Activated CD4-positive, alpha-beta T cell treated with anti-CD3 and anti-CD28 coated beads, Interleukin-2, amount 10 ng/mL, durations not matched to agents 24 days and 14 days (primary cell): Measurements from ENCODE around the gene MYL6. TPM values are rescaled to one million over a fixed set of nuclear protein-coding genes. Genes with fewer than 3 reads are reported as not detected.
"Not testable (repeated sequence)": the region's sequence is repeated elsewhere in the genome, so short reads cannot be mapped to it uniquely, and the experiment has no call there.

Source experiments
- DNase-seq: peaks from one replicate; pipeline ENCODE4 v3.0.0; 2022
- H3K27ac Mint-ChIP-seq: one replicate; pipeline ENCODE4 v1.8.0; 2022; ENCODE audit warnings: mild to moderate bottlenecking, mixed read lengths
- H3K27me3 Mint-ChIP-seq: one replicate; pipeline ENCODE4 v1.8.0; 2022; ENCODE audit warnings: mixed read lengths
- H3K36me3 Mint-ChIP-seq: one replicate; pipeline ENCODE4 v1.8.0; 2022; ENCODE audit warnings: low read depth, mild to moderate bottlenecking, mixed read lengths
- H3K4me1 Mint-ChIP-seq: one replicate; pipeline ENCODE4 v1.8.0; 2021; ENCODE audit warnings: mixed read lengths
- H3K4me3 Mint-ChIP-seq: one replicate; pipeline ENCODE4 v1.8.0; 2022; ENCODE audit warnings: mild to moderate bottlenecking, moderate library complexity, mixed read lengths
- H3K9me3 Mint-ChIP-seq: one replicate; pipeline ENCODE4 v1.8.0; 2021; ENCODE audit warnings: mixed read lengths
- intact Hi-C: fragments of 100-400 bp; cut with micrococcal nuclease; formaldehyde crosslinking; loops from one replicate; pipeline ENCODE4 v1.15.1; 2023
- total RNA-seq: library from RNA; stranded (reverse); gene quantifications from 2 replicates; pipeline ENCODE4 v1.2.3, GENCODE V29; 2022

Gene MYL6
- total RNA-seq, 1 donor from 2014 or later, result 717 TPM

DNA sequence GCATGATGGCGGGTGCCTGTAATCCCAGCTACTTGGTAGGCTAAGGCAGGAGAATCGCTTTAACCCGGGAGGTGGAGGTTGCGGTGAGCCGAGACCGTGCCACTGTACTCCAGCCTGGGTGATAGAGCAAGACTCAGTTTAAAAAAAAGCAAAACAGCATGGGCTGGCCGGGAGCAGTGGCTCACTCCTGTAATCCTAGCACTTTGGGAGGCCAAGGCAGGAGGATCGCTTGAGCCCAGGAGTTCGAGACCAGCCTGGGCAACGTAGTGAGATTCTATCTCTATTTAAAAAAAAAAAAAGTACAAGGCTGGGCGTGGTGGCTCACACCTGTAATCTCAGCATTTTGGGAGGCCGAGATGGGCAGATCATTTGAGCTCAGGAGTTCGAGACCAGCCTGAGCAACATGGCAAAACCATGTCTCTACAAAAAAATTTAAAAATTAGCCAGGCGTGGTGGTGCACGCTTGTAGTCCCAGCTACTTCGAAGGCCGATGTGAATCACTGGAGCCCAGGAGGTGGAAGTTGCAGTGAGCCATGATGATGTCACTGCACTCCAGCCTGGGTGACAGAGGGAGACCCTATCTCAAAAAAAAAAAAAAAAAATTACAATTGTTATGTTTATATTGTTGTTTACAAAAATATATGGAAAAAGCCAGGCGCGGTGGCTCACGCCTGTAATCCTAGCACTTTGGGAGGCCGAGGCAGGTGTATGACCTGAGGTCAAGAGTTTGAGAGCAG is 1.5 kb upstream of the MYL6 start:
- Mint-ChIP-seq H3K4me3 (peak overlapping the region; percentile 100), H3K4me1 (peaks cover 51% of the 10 kb centered on the region), H3K27ac (peak overlapping the region; percentile 94), H3K36me3 (peaks cover 45% of the 10 kb centered on the region)
- peak; percentile 54 for DNase-seq
- H3K9me3 Mint-ChIP-seq, intact Hi-C loops, H3K27me3 Mint-ChIP-seq: not testable (repeated sequence)

DNA sequence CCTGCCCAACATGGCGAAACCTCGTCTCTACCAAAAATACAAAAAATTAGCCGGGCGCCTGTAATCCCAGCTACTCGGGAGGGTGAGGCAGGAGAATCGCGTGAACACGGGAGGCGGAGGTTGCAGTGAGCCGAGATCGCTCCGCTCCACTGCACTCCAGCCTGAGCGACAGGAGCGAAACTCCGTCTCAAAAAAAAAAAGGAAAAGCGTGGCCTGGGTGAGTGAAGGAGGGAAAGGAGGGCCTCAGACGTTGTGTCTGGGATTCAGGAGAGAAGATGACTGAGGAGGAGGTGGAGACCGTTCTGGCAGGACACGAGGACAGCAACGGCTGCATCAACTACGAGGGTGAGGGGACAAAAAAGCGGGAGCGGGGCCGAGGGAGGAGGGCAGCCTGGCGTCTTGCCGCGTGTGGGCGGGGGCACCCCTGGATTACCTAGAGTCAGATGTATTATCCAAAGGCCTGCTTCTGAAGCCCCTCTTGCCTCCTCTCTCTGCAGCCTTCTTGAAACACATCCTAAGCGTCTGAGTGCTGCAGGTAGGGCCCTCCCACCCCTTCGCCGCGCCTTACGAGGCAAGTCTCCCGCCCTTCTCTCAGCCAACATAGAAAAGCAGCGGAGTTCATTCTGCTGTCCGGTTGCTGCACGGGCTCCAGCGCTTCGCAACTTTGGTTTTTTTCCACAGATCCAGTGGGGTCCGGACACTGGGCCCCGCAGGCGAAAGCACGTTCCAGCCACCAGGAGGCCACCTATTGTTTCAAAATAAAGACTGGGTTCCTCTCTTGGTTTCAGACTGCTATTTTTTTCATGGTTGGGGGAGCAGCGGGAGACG is 744 bp upstream of the MYL6 start:
- H3K36me3 Mint-ChIP-seq, result peaks cover 52% of the 10 kb centered on the region
- H3K27ac Mint-ChIP-seq, result peak overlapping the region; percentile 94
- intact Hi-C loops, result loop anchor here (1.0 kb wide), 1 partner anchor 39 kb away; the partner anchor contains the start of gene ZC3H10
- no peaks in the 10 kb centered on the region for H3K27me3 Mint-ChIP-seq
- peaks cover 47% of the 10 kb centered on the region for H3K4me1 Mint-ChIP-seq
- DNase-seq, result peak; percentile 87
- H3K4me3 Mint-ChIP-seq, result peak overlapping the region; percentile 100
- H3K9me3 Mint-ChIP-seq, result no peaks in the 10 kb centered on the region

GRCh38 chr12:56158926-56159461 is 835 bp downstream of the MYL6 start:
- H3K4me1 Mint-ChIP-seq, result peaks cover 43% of the 10 kb centered on the region
- intact Hi-C loops, result loop anchor here (1.0 kb wide), 2 partner anchors 33 to 41 kb away; partner anchors contain the start of gene ZC3H10
- H3K27ac Mint-ChIP-seq, result peak overlapping the region; percentile 94
- DNase-seq, result peak; percentile 77
- peak overlapping the region; percentile 100 for H3K4me3 Mint-ChIP-seq
- H3K36me3 Mint-ChIP-seq, result peaks cover 63% of the 10 kb centered on the region
- H3K9me3 Mint-ChIP-seq, result no peaks in the 10 kb centered on the region
- no peaks in the 10 kb centered on the region for H3K27me3 Mint-ChIP-seq

DNA sequence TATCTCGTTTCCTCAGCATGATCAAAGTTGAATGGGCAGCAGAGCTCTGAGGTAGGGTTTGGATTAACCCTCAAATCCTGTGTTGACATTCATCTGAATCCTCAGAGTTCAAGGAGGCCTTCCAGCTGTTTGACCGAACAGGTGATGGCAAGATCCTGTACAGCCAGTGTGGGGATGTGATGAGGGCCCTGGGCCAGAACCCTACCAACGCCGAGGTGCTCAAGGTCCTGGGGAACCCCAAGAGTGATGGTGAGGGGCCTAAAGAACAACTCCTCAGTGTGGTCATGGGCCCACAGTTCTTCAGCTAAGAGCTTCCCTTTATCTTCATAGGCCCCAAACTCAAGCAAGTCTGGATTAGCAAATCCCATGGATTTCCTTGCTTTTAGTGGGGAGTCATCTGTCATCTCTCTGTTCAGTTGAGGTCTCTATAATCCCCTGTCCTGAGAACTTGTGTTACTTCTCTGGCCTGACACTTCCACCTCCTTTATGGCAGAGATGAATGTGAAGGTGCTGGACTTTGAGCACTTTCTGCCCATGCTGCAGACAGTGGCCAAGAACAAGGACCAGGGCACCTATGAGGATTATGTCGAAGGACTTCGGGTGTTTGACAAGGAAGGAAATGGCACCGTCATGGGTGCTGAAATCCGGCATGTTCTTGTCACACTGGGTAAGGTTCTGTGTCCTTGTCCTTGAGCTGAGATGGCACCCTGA is 1.5 kb downstream of the MYL6 start:
- peak overlapping the region; percentile 94 for H3K27ac Mint-ChIP-seq
- H3K9me3 Mint-ChIP-seq, result no peaks in the 10 kb centered on the region
- no peaks in the 10 kb centered on the region for H3K27me3 Mint-ChIP-seq
- H3K4me3 Mint-ChIP-seq, result peak overlapping the region; percentile 100
- H3K4me1 Mint-ChIP-seq, result peaks cover 41% of the 10 kb centered on the region
- intact Hi-C loops, result loop anchor here (1.0 to 2.0 kb wide), 3 partner anchors 7 to 33 kb away; partner anchors contain the start of genes MYL6B and SMARCC2
- DNase-seq, result no peak
- peaks cover 69% of the 10 kb centered on the region for H3K36me3 Mint-ChIP-seq

DNA sequence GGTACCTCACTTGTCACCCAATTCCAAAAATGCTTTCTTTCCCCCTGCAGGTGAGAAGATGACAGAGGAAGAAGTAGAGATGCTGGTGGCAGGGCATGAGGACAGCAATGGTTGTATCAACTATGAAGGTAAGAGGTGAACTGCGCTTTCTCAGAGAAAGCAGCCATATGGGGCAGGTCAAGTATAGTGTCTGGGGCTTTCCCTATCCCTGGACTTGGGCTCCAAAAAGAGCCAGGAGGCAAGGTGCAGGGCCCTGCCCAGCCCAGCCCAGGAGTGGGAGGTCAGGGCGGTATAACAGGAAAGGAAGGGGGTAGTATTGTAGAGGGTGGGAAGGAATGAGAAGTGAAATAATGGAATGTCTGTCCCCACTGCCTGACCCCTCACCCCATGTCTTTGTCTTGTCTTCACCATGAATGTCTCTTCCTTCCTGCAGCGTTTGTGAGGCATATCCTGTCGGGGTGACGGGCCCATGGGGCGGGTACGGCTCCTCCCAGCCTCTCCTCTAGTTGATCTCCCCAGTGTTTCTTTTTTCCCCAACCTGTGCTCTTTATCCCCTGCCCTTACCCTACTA is 2.1 kb downstream of the MYL6 start:
- peak; percentile 90 for DNase-seq
- Mint-ChIP-seq H3K27ac (peak overlapping the region; percentile 94), H3K9me3 (no peaks in the 10 kb centered on the region), H3K36me3 (peaks cover 69% of the 10 kb centered on the region), H3K4me3 (peak overlapping the region; percentile 100), H3K4me1 (peaks cover 40% of the 10 kb centered on the region), H3K27me3 (no peaks in the 10 kb centered on the region)
- intact Hi-C loops, result loop anchor here (1.0 to 2.0 kb wide), 2 partner anchors 8 to 29 kb away; partner anchors contain the start of genes MYL6B and SMARCC2

- intact Hi-C loops, result loop anchor here (1.0 to 2.0 kb wide), 2 partner anchors 9 to 28 kb away; partner anchors contain the start of genes MYL6B and SMARCC2
These were observed 2.9 kb downstream of the MYL6 start for GRCh38 chr12:56160894-56161689.

GRCh38 chr12:56161690-56162351 is 3.7 kb downstream of the MYL6 start:
- Mint-ChIP-seq H3K4me1 (peaks cover 37% of the 10 kb centered on the region), H3K4me3 (peak overlapping the region; percentile 100), H3K27me3 (no peaks in the 10 kb centered on the region), H3K36me3 (peaks cover 70% of the 10 kb centered on the region), H3K9me3 (no peaks in the 10 kb centered on the region), H3K27ac (peak overlapping the region; percentile 60)
- no peak for DNase-seq
- intact Hi-C loops, result loop anchor here (2.0 kb wide), 1 partner anchor 27 kb away; the partner anchor contains the start of gene SMARCC2

More at GRCh38 chr12:56160894-56161689, 2.9 kb downstream of the MYL6 start:
- Mint-ChIP-seq H3K27me3 (no peaks in the 10 kb centered on the region), H3K4me3 (peak overlapping the region; percentile 100), H3K4me1 (peaks cover 37% of the 10 kb centered on the region), H3K27ac (peak overlapping the region; percentile 94), H3K36me3 (peaks cover 69% of the 10 kb centered on the region), H3K9me3 (no peaks in the 10 kb centered on the region)
- no peak for DNase-seq

DNA sequence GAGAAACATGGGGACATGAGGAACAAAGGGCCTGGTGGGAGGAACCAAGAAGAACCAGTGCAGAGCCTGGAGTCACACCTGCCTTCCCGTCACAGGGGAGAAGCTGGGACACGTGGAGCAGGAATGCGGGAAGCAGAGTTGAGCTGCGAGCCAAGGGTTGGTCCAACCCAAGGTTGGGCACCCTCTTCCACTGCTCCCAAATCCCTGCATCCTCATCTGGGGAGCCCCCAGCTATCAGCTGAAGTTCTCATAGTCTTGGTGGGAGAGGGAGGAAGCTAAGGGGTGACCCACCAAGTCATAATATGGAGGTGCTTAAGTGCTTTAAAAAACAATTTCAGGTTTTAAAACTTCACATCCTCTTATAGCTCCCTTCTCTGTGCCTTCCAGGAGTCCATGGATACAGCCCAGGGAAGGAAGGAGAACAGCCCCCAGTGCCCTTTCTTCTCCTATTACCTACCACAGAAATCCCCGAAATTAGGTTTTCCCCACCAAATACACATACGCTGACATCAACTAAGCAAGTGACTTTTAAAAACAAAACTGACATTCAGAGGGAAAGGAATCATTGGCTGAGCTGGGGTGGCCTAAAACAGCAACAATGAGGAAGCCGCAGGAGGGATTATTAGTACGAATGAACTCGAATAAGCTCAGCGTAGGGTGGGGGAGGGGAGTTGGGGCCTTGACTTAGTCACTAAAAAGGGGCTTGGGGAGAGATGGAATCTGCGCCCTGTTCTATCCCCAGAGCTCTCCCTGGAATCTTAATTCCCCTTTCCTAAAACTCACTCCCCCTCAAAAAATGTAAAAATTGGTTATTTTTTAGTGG is 4.5 kb downstream of the MYL6 start:
- H3K27ac Mint-ChIP-seq, result peak overlapping the region; percentile 32
- H3K9me3 Mint-ChIP-seq, result no peaks in the 10 kb centered on the region
- DNase-seq, result no peak
- H3K27me3 Mint-ChIP-seq, result no peaks in the 10 kb centered on the region
- intact Hi-C loops, result no loop called here
- peaks cover 33% of the 10 kb centered on the region for H3K4me1 Mint-ChIP-seq
- H3K4me3 Mint-ChIP-seq, result no peak overlapping the region
- H3K36me3 Mint-ChIP-seq, result peaks cover 74% of the 10 kb centered on the region

DNA sequence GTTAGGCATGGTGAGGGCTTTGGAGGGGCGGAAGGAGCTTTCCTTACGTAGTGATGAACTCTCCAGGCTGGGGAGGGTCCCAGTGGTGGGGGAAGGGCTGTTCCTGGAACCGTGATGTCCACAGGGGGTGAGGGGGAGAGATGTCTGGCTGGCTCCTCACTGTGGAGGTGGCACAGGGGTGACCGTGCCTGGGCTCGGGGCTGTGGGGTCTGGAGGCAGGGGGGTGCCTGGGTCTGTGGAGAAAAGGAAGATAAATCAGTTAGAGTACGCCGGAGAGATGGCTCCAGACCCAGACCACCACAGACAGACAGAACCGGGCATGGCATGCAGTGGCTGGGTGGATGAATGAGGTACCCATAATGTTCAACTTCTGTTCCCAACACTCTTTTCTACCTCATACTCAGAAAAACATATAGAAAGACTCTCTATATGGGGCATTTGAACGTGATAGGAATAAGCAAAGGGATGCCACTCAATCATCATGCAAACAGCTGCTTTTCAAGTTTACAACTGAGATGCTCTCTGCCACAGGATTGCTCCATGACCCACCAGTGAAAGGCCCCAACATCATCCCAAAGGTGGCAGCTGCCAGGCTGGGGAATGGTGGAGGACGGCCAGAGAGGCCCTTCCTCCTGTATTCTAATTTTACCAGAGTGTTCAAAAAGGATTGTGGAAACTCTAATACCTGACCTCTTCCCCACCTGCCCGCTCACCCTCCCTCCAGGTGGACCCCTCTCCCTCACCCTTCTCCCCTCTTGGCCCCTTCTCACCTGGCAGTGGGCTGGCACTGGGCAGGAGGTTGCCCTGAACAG is 5.6 kb downstream of the MYL6 start:
- DNase-seq, result no peak
- intact Hi-C loops, result no loop called here
- H3K27ac Mint-ChIP-seq, result peak overlapping the region; percentile 67
- H3K4me3 Mint-ChIP-seq, result no peak overlapping the region
- H3K27me3 Mint-ChIP-seq, result no peaks in the 10 kb centered on the region
- no peaks in the 10 kb centered on the region for H3K9me3 Mint-ChIP-seq
- peaks cover 35% of the 10 kb centered on the region for H3K4me1 Mint-ChIP-seq
- H3K36me3 Mint-ChIP-seq, result peaks cover 78% of the 10 kb centered on the region

DNA sequence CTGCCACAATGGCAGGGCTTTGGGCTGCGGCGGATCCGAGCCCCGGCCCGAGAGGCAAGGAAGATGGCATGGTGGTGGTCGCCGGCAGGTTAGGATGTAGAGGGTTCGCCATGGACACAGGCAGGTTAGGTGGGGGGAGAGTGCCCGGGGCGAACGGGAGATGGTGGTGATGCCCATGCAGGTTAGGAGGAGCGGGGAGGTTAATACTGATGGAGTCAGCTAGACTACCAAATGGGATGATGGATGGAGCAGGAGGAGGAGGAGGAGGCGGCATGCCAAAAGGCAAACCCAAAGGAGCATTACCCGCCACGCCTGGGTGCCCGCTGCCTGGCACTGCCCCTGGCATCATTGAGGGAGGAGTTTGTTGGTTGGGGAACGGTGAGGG is 6.2 kb downstream of the MYL6 start:
- Mint-ChIP-seq H3K9me3 (no peaks in the 10 kb centered on the region), H3K4me3 (no peak overlapping the region), H3K27ac (no peak overlapping the region), H3K36me3 (peaks cover 75% of the 10 kb centered on the region), H3K27me3 (no peaks in the 10 kb centered on the region), H3K4me1 (peaks cover 30% of the 10 kb centered on the region)
- intact Hi-C loops, result no loop called here
- DNase-seq, result no peak

DNA sequence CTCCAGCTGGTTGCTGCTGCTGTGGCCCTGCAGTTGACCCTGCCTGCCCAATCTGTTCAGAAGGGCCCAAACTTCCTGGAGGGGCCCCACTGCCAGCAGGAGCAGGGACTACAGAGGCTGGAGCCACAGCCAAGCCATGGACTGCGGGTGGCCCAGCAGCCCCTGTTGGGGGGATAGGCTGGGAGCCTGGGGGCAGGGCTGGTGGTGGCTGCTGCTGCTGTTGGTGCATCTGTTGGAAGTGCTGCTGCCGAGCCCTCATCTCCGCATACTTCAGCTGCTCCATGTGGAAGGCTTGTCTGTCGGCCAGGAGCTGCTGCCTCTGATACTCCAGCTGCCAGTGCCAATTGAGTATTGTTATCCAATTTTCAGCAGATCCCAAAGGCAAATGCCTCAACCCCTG is 7.2 kb downstream of the MYL6 start:
- H3K4me3 Mint-ChIP-seq, result no peak overlapping the region
- intact Hi-C loops, result no loop called here
- no peaks in the 10 kb centered on the region for H3K9me3 Mint-ChIP-seq
- H3K36me3 Mint-ChIP-seq, result peaks cover 75% of the 10 kb centered on the region
- no peak for DNase-seq
- peak overlapping the region; percentile 66 for H3K27ac Mint-ChIP-seq
- H3K27me3 Mint-ChIP-seq, result no peaks in the 10 kb centered on the region
- H3K4me1 Mint-ChIP-seq, result peaks cover 22% of the 10 kb centered on the region
